HEK293 (cell line): Measurements from ENCODE around the gene APBA1.

Experiments
- CTCF ChIA-PET: fragments of 350-600 bp; formaldehyde crosslinking; extraction: SDS; loops from one replicate; lab custom pipeline; 2021; ENCODE audit warnings: antibody characterized with exemption; lab: Yijun Ruan, JAX
- POLR2A ChIA-PET: fragments of 300-600 bp; formaldehyde crosslinking; extraction: SDS; loops from one replicate; lab custom pipeline; 2020; ENCODE audit warnings: antibody characterized with exemption, inconsistent platforms; lab: Yijun Ruan, JAX
- H3K27ac ChIP-seq: fragments of 200-500 bp; sonication (Bioruptor generic); 2 replicates; pipeline ENCODE4 v1.5.1; 2014; ENCODE audit warnings: low read depth, low read length, control low read depth, inconsistent platforms; ENCODE audit errors: extremely low read depth
- H3K36me3 ChIP-seq, 2 experiments: fragments of 200-500 bp in 1 of 2; sonication (Bioruptor generic) in 1 of 2; 1 replicate in 1 of 2; 2 replicates in 1 of 2; pipeline ENCODE4 v1.5.1; 2014 to 2017; ENCODE audit warnings: inconsistent platforms in 2 of 2, low read length in 2 of 2; ENCODE audit not compliant: control insufficient read depth in 2 of 2, insufficient read depth in 1 of 2
- H3K4me1 ChIP-seq: fragments of 200-500 bp; sonication (Bioruptor generic); 2 replicates; pipeline ENCODE4 v1.5.1; 2014; ENCODE audit warnings: mild to moderate bottlenecking, low read length, inconsistent platforms; ENCODE audit not compliant: control insufficient read depth, insufficient read depth
- H3K4me3 ChIP-seq: 2 replicates; pipeline ENCODE4 v1.5.1; 2011; ENCODE audit warnings: low read depth, mild to moderate bottlenecking, control low read depth, low read length, moderate library complexity
- H3K9me3 ChIP-seq: fragments of 200-500 bp; sonication (Bioruptor generic); 2 replicates; pipeline ENCODE4 v1.5.1; 2014; ENCODE audit warnings: low read depth, low read length, inconsistent platforms; ENCODE audit not compliant: control insufficient read depth, insufficient read depth
- HOXA7 ChIP-seq: sonication (generic); formaldehyde crosslinking; IDR thresholded peaks from 2 replicates; pipeline ENCODE4 v1.8.1; 2022; ENCODE audit warnings: missing genetic modification reagents, borderline replicate concordance
- KLF9 ChIP-seq: fragments of 450-650 bp; formaldehyde crosslinking; IDR thresholded peaks from 2 replicates; pipeline ENCODE4 v1.5.1; 2016; ENCODE audit warnings: missing biosample characterization, missing genetic modification characterization, low read depth
- ZBTB17 ChIP-seq: fragments of 450-650 bp; formaldehyde crosslinking; IDR thresholded peaks from 2 replicates; pipeline ENCODE4 v1.5.1; 2016; ENCODE audit warnings: missing biosample characterization, missing genetic modification characterization
- ZFP41 ChIP-seq: fragments of 450-650 bp; formaldehyde crosslinking; IDR thresholded peaks from 2 replicates; pipeline ENCODE4 v1.5.1; 2016; ENCODE audit warnings: missing biosample characterization, missing genetic modification characterization, borderline replicate concordance
- ZIC2 ChIP-seq: fragments of 450-650 bp; formaldehyde crosslinking; IDR thresholded peaks from 2 replicates; pipeline ENCODE4 v1.5.1; 2016; ENCODE audit warnings: missing biosample characterization, missing genetic modification characterization
- ZNF10 ChIP-seq: fragments of 450-650 bp; formaldehyde crosslinking; IDR thresholded peaks from 2 replicates; pipeline ENCODE4 v1.5.1; 2017; ENCODE audit warnings: missing biosample characterization, missing genetic modification characterization
- ZNF133 ChIP-seq: fragments of 450-650 bp; formaldehyde crosslinking; IDR thresholded peaks from 2 replicates; pipeline ENCODE4 v1.5.1; 2016; ENCODE audit warnings: missing biosample characterization, missing genetic modification characterization
- ZNF23 ChIP-seq: fragments of 450-650 bp; formaldehyde crosslinking; IDR thresholded peaks from 2 replicates; pipeline ENCODE4 v1.5.1; 2016; ENCODE audit warnings: missing biosample characterization, missing genetic modification characterization, borderline replicate concordance
- ZNF324 ChIP-seq: fragments of 450-650 bp; formaldehyde crosslinking; IDR thresholded peaks from 2 replicates; pipeline ENCODE4 v1.5.1; 2016; ENCODE audit warnings: missing biosample characterization, missing genetic modification characterization
- ZNF350 ChIP-seq: fragments of 450-650 bp; formaldehyde crosslinking; IDR thresholded peaks from 2 replicates; pipeline ENCODE4 v1.5.0; 2017; ENCODE audit warnings: missing biosample characterization, mild to moderate bottlenecking, missing genetic modification characterization
- ZNF416 ChIP-seq: fragments of 450-650 bp; formaldehyde crosslinking; IDR thresholded peaks from 2 replicates; pipeline ENCODE4 v1.5.1; 2016; ENCODE audit warnings: missing biosample characterization, missing genetic modification characterization
- ZNF48 ChIP-seq: fragments of 450-650 bp; formaldehyde crosslinking; IDR thresholded peaks from 2 replicates; pipeline ENCODE4 v1.5.1; 2016; ENCODE audit warnings: missing biosample characterization, missing genetic modification characterization
- ZNF529 ChIP-seq: fragments of 450-650 bp; formaldehyde crosslinking; IDR thresholded peaks from 2 replicates; pipeline ENCODE4 v1.5.1; 2017; ENCODE audit warnings: missing genetic modification characterization, missing biosample characterization; ENCODE audit not compliant: insufficient replicate concordance
- ZNF560 ChIP-seq: fragments of 450-650 bp; formaldehyde crosslinking; IDR thresholded peaks from 2 replicates; pipeline ENCODE4 v1.5.1; 2017; ENCODE audit warnings: missing biosample characterization, missing genetic modification characterization, borderline replicate concordance
- ZNF623 ChIP-seq: fragments of 450-650 bp; formaldehyde crosslinking; IDR thresholded peaks from 2 replicates; pipeline ENCODE4 v1.5.1; 2016; ENCODE audit warnings: missing biosample characterization, missing genetic modification characterization
- ZNF654 ChIP-seq: fragments of 450-650 bp; formaldehyde crosslinking; IDR thresholded peaks from 2 replicates; pipeline ENCODE4 v1.5.1; 2016; ENCODE audit warnings: low read depth, missing biosample characterization, missing genetic modification characterization
- ZNF660 ChIP-seq: fragments of 450-650 bp; IDR thresholded peaks from 2 replicates; pipeline ENCODE4 v1.5.1; 2018; ENCODE audit warnings: missing biosample characterization, mild to moderate bottlenecking, missing genetic modification characterization
- ZNF670 ChIP-seq: fragments of 450-650 bp; formaldehyde crosslinking; IDR thresholded peaks from 2 replicates; pipeline ENCODE4 v1.5.1; 2016; ENCODE audit warnings: missing biosample characterization, missing genetic modification characterization, low read depth
- ZNF701 ChIP-seq: fragments of 450-650 bp; formaldehyde crosslinking; IDR thresholded peaks from 2 replicates; pipeline ENCODE4 v1.5.1; 2016; ENCODE audit warnings: missing biosample characterization, missing genetic modification characterization
- ZNF792 ChIP-seq: fragments of 450-650 bp; formaldehyde crosslinking; IDR thresholded peaks from 2 replicates; pipeline ENCODE4 v1.5.1; 2016; ENCODE audit warnings: missing biosample characterization, missing genetic modification characterization
- ZNF837 ChIP-seq: fragments of 450-650 bp; formaldehyde crosslinking; IDR thresholded peaks from 2 replicates; pipeline ENCODE4 v1.5.1; 2016; ENCODE audit warnings: missing biosample characterization, missing genetic modification characterization
- TF ChIP-seq, protein P1 (sequence below): fragments of 450-650 bp; formaldehyde crosslinking; IDR thresholded peaks from 2 replicates; pipeline ENCODE4 v1.5.1; 2016; ENCODE audit warnings: missing biosample characterization, missing genetic modification characterization
- TF ChIP-seq, protein P2 (sequence below): fragments of 450-650 bp; formaldehyde crosslinking; IDR thresholded peaks from 2 replicates; pipeline ENCODE4 v1.5.1; 2017; ENCODE audit warnings: missing biosample characterization, mild to moderate bottlenecking, missing genetic modification characterization, moderate library complexity
- TF ChIP-seq, protein P3 (sequence below): fragments of 450-650 bp; formaldehyde crosslinking; IDR thresholded peaks from 2 replicates; pipeline ENCODE4; 2016; ENCODE audit warnings: missing biosample characterization, missing genetic modification characterization
- TF ChIP-seq, protein P4 (sequence below): fragments of 450-650 bp; formaldehyde crosslinking; IDR thresholded peaks from 2 replicates; pipeline ENCODE4 v1.5.1; 2016; ENCODE audit warnings: missing biosample characterization, missing genetic modification characterization
- TF ChIP-seq, protein P5 (sequence below): fragments of 450-650 bp; formaldehyde crosslinking; IDR thresholded peaks from 2 replicates; pipeline ENCODE4 v1.5.1; 2016; ENCODE audit warnings: missing biosample characterization, missing genetic modification characterization

The APBA1 gene

DNA sequence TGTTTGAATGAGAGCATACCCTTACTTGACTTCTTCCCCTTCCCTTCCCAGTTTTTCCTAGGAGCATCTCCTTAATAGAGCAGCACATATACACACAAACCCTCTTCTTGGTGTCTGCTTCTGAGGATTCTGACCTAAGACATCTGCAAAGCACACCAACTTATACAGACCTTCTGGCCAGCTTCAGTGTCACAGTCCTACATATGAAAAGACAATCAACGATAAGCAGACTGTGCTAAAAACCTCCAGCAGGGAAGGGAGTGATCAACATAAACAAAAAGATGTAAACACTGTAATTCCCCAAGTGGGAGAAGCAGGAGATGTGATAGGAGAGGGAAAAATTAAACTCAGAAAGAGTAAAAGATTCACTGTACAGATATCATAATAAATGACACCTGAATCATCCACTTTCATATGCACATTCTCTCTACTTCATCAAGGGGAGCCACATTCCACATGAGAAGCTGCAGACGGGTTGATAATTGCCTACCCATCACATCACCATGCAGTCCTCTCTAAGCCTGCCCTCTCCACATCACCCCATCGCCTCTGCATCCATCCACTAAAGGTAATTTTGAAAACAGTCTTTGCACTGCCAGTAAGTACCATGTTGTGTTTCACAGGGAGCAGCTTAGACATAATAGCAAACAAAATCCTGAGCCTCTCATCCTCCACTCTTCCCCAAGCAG is 13.0 kb downstream of the APBA1 start (continued):
- TF ChIP-seq, protein P1, sequence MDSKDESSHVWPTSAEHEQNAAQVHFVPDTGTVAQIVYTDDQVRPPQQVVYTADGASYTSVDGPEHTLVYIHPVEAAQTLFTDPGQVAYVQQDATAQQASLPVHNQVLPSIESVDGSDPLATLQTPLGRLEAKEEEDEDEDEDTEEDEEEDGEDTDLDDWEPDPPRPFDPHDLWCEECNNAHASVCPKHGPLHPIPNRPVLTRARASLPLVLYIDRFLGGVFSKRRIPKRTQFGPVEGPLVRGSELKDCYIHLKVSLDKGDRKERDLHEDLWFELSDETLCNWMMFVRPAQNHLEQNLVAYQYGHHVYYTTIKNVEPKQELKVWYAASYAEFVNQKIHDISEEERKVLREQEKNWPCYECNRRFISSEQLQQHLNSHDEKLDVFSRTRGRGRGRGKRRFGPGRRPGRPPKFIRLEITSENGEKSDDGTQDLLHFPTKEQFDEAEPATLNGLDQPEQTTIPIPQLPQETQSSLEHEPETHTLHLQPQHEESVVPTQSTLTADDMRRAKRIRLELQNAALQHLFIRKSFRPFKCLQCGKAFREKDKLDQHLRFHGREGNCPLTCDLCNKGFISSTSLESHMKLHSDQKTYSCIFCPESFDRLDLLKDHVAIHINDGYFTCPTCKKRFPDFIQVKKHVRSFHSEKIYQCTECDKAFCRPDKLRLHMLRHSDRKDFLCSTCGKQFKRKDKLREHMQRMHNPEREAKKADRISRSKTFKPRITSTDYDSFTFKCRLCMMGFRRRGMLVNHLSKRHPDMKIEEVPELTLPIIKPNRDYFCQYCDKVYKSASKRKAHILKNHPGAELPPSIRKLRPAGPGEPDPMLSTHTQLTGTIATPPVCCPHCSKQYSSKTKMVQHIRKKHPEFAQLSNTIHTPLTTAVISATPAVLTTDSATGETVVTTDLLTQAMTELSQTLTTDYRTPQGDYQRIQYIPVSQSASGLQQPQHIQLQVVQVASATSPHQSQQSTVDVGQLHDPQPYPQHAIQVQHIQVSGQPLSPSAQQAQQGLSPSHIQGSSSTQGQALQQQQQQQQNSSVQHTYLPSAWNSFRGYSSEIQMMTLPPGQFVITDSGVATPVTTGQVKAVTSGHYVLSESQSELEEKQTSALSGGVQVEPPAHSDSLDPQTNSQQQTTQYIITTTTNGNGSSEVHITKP (tag by site-specific recombination), result no peak

DNA sequence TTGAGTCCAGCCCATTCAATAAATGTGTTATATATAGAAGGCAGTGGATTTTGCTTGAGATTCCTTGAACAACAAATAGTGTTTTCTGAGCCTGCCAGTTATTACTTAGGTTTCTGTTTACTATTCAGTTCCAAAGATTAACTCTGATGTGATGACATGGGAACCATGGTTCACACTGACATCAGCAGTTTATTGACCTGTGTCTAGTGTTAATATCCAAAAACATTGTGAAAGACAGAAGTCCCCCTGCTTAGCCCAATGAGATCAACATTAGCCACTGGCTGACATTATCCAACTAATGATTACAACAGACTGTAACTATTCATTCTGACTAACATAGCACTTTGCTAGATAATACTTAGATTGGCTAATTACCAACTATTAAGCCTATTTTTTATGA is 14.9 kb downstream of the APBA1 start:
- Histone ChIP-seq H3K27ac (no peak overlapping the region), H3K9me3 (no peaks in the 10 kb centered on the region), H3K4me1 (peaks cover 5% of the 10 kb centered on the region; the same call in 1 of the 2 replicates), H3K36me3 (no peaks in the 10 kb centered on the region), H3K4me3 (no peak overlapping the region)
- POLR2A ChIA-PET, result no interaction called here
- CTCF ChIA-PET, result interaction anchor here (0.7 kb wide), 1 partner anchor 16 kb away, joined by 6 read pairs; no protein-coding TSS in a partner anchor
- TF ChIP-seq ZNF560 (tag by site-specific recombination) (no peak), ZNF792 (no peak), ZNF837 (tag by site-specific recombination) (no peak), ZNF701 (tag by site-specific recombination) (no peak), ZNF416 (tag by site-specific recombination) (no peak), ZNF623 (tag by site-specific recombination) (no peak), ZNF350 (tag by site-specific recombination) (no peak), ZNF660 (tag by site-specific recombination) (no peak), ZNF654 (tag by site-specific recombination) (no peak), ZNF23 (tag by site-specific recombination) (no peak), KLF9 (tag by site-specific recombination) (no peak), ZNF10 (no peak)
- TF ChIP-seq, protein P2, sequence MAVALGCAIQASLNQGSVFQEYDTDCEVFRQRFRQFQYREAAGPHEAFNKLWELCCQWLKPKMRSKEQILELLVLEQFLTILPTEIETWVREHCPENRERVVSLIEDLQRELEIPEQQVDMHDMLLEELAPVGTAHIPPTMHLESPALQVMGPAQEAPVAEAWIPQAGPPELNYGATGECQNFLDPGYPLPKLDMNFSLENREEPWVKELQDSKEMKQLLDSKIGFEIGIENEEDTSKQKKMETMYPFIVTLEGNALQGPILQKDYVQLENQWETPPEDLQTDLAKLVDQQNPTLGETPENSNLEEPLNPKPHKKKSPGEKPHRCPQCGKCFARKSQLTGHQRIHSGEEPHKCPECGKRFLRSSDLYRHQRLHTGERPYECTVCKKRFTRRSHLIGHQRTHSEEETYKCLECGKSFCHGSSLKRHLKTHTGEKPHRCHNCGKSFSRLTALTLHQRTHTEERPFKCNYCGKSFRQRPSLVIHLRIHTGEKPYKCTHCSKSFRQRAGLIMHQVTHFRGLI, result no peak
- TF ChIP-seq, protein P3, sequence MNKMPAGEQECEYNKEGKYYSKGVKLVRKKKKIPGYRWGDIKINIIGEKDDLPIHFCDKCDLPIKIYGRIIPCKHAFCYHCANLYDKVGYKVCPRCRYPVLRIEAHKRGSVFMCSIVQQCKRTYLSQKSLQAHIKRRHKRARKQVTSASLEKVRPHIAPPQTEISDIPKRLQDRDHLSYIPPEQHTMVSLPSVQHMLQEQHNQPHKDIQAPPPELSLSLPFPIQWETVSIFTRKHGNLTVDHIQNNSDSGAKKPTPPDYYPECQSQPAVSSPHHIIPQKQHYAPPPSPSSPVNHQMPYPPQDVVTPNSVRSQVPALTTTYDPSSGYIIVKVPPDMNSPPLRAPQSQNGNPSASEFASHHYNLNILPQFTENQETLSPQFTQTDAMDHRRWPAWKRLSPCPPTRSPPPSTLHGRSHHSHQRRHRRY, result no peak
- TF ChIP-seq, protein P4, sequence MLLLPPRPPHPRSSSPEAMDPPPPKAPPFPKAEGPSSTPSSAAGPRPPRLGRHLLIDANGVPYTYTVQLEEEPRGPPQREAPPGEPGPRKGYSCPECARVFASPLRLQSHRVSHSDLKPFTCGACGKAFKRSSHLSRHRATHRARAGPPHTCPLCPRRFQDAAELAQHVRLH (tag by site-specific recombination), result no peak

DNA sequence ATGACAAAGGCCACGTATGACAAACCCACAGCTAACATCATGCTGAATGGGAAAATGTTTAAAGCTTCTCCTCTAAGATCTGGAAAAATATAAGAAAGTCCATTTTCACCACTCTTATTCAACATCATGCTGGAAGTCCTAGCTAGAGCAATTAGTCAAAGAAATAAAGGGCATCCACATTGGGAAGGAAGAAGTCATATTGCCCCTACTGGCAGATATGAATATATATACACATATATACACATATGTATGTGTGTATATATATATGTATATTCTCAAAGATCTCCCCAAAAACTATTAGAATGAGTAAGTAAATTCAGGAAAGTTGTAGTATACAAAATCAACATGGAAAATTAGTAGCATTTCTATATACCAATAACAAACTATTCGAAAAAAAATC is 17.1 kb downstream of the APBA1 start:
- POLR2A ChIA-PET, result no interaction called here
- H3K27ac ChIP-seq, result no peak overlapping the region

More for the DNA sequence above, 17.1 kb downstream of the APBA1 start:
- Histone ChIP-seq H3K36me3 (no peaks in the 10 kb centered on the region), H3K4me3 (no peak overlapping the region), H3K9me3 (no peaks in the 10 kb centered on the region), H3K4me1 (0 out of 2 replicates have a peak, but pooled peaks cover 2% of the 10 kb centered on the region)
- TF ChIP-seq HOXA7 (CRISPR knock-in tag), result no peak
- no peak for TF ChIP-seq ZNF670
- TF ChIP-seq ZBTB17 (tag by site-specific recombination), result no peak
- no peak for TF ChIP-seq ZNF48 (tag by site-specific recombination)
- no peak for TF ChIP-seq ZNF324 (tag by site-specific recombination)
- no peak for TF ChIP-seq ZNF10
- TF ChIP-seq ZFP41, result no peak
- no peak for TF ChIP-seq ZNF623 (tag by site-specific recombination)
- TF ChIP-seq, protein P5, sequence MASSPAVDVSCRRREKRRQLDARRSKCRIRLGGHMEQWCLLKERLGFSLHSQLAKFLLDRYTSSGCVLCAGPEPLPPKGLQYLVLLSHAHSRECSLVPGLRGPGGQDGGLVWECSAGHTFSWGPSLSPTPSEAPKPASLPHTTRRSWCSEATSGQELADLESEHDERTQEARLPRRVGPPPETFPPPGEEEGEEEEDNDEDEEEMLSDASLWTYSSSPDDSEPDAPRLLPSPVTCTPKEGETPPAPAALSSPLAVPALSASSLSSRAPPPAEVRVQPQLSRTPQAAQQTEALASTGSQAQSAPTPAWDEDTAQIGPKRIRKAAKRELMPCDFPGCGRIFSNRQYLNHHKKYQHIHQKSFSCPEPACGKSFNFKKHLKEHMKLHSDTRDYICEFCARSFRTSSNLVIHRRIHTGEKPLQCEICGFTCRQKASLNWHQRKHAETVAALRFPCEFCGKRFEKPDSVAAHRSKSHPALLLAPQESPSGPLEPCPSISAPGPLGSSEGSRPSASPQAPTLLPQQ, result no peak
- no peak for TF ChIP-seq ZIC2
- no peak for TF ChIP-seq ZNF133 (tag by site-specific recombination)
- TF ChIP-seq ZNF529 (tag by site-specific recombination), result no peak
- CTCF ChIA-PET, result interaction anchor here (0.6 to 1.3 kb wide), 4 partner anchors 11 to 767 kb away, joined by 3 to 6 read pairs (median 4); no protein-coding TSS in a partner anchor
